ENCODE results near the gene PDLIM7. TPM values are rescaled to one million over a fixed set of nuclear protein-coding genes. Genes with fewer than 3 reads are reported as not detected.
A peak's percentile ranks its signal among the peaks of the same experiment; 100 is the strongest.

Gene PDLIM7
- 70.4 and 72.5 TPM in 2 replicates for total RNA-seq (2012; rRNA removed)
- 534 and 574 TPM in 2 replicates for polyA plus RNA-seq (2012; rRNA removed)
- 252 and 588 TPM in 2 replicates for polyA plus RNA-seq (2012; cell fraction: cytosol; rRNA removed)
- 1,535 and 3,107 TPM in 2 replicates for polyA plus RNA-seq (2012; cell fraction: nucleus; rRNA removed; ENCODE audit: low replicate concordance)
- Bru-seq, nascent RNA, result percentile 98 among the genes with signal in this experiment
- percentile 98 among the genes with signal in this experiment for BruChase-seq, experiment 1, labeled RNA remaining after a 6-hour chase
- BruChase-seq, experiment 2, labeled RNA remaining after a 2-hour chase, result percentile 96 among the genes with signal in this experiment
- long read RNA-seq, transcript PDLIM7-202 (13 exons, 1,689 nt), result major isoform, 241 of 576 reads
- long read RNA-seq, transcript PDLIM7-201 (8 exons, 977 nt), result minor isoform, 17 of 576 reads
- long read RNA-seq, transcript PDLIM7-212 (3 exons, 556 nt), result minor isoform, 9 of 576 reads
- long read RNA-seq, partial matches to known transcripts, result 233 of 576 reads
- long read RNA-seq, other reads (novel, unspliced or antisense), result 72 of 576 reads

GRCh38 chr5:177497292-177498012 is at the start of gene PDLIM7:
Gene PDLIM7 (minus strand): TSS chr5:177497604. CDS start chr5:177496512, 1,092 bp downstream.
- Histone ChIP-seq H3K56ac (ENCODE audit: extremely low read depth, insufficient read depth, low read length) (peak within 1 kb of the TSS; percentile 92), H3K36me3 (ENCODE audit: control insufficient read depth, insufficient read depth, low read length) (peaks cover 30% of the 10 kb centered on the region), H4K91ac (ENCODE audit: insufficient read depth, low read depth, low read length) (peak within 1 kb of the TSS; percentile 99), H3K14ac (replicated peaks; ENCODE audit: low read depth, low read length) (peak within 1 kb of the TSS; percentile 99), H3K27me3 (ENCODE audit: control insufficient read depth, insufficient read depth, low read length) (no peaks in the 10 kb centered on the region), H3K4me1 (ENCODE audit: control insufficient read depth, insufficient read depth, low read length) (peaks cover 40% of the 10 kb centered on the region), H3K4me2 (ENCODE audit: low read depth, low read length) (peak within 1 kb of the TSS; percentile 82), H2AK5ac (ENCODE audit: low read depth, low read length) (peak within 1 kb of the TSS; percentile 100), H4K8ac (ENCODE audit: low read depth in 2 of 2, low read length in 2 of 2) (peak within 1 kb of the TSS; percentile 96 to 97), H3K9ac (ENCODE audit: low read depth, low read length) (peak within 1 kb of the TSS; percentile 100), H2BK120ac (ENCODE audit: low read depth, low read length) (peak within 1 kb of the TSS; percentile 93), H3K79me1 (ENCODE audit: low read depth in 1 of 2, low read length in 2 of 2) (peaks cover 21 to 51% of the 10 kb centered on the region in 2 experiments), H2AFZ (replicated peaks; ENCODE audit: low read length, poor library complexity) (peak within 1 kb of the TSS; percentile 91), H2BK15ac (ENCODE audit: low read depth, low read length) (peak within 1 kb of the TSS; percentile 96; the same call in 1 of the 3 replicates), H3K23ac (ENCODE audit: low read depth, low read length) (peak within 1 kb of the TSS; percentile 98), H3K9me1 (ENCODE audit: insufficient read depth, low read length) (peaks cover 9% of the 10 kb centered on the region), H3K4ac (ENCODE audit: low read depth, low read length) (peak within 1 kb of the TSS; percentile 100), H2BK5ac (ENCODE audit: low read depth, low read length, poor library complexity, severe bottlenecking) (peak within 1 kb of the TSS; percentile 100), H3K4me3 (ENCODE audit: insufficient read depth, low read depth, low read length) (peak within 1 kb of the TSS; percentile 91), H4K20me1 (ENCODE audit: insufficient read depth, low read length) (peaks cover 46% of the 10 kb centered on the region), H3K9me3 (ENCODE audit: control insufficient read depth, insufficient read depth, low read length) (no peaks in the 10 kb centered on the region), H3K18ac (ENCODE audit: low read depth, low read length) (peak within 1 kb of the TSS; percentile 94), H3K27ac (ENCODE audit: insufficient read depth, low read length) (peak within 1 kb of the TSS; percentile 100), H2AK9ac (replicated peaks; ENCODE audit: low read depth, low read length, poor library complexity) (peak within 1 kb of the TSS; percentile 100), H4K5ac (ENCODE audit: low read depth, low read length) (peak within 1 kb of the TSS; percentile 95), H2BK20ac (ENCODE audit: low read depth, low read length) (peak within 1 kb of the TSS; percentile 41)
- WGBS, 2 experiments (ENCODE audit: extremely low coverage in 2 of 2, insufficient read length in 1 of 2), result 0% methylated on average over 43 of the region's 73 CpGs; no CpG with 5 or more reads in 1 of the 2 experiments
- DNase-seq (peak; percentile 97), ATAC-seq (ENCODE audit: low read depth) (peak; percentile 57)
- BruUV-seq (replicated peaks), result TSS peak; percentile 48
- ChIA-PET CTCF (interaction anchor here (0.7 to 1.0 kb wide), 3 partner anchors 93 to 107 kb away, joined by 3 to 4 read pairs (median 3); partner anchors contain the start of gene PFN3), POLR2A (ENCODE audit: unreplicated experiment) (interaction anchor here (0.6 to 1.3 kb wide), 7 partner anchors 19 to 528 kb away, joined by 3 to 4 read pairs (median 4); partner anchors contain the start of genes DDX41 and GRK6)
- in situ Hi-C loops (cut with MboI; ENCODE audit: low sequenced_read_pairs), result no loop called here
- dilution Hi-C loops (cut with HindIII; ENCODE audit: low sequenced_read_pairs, unreplicated experiment), result no loop called here
- intact Hi-C loops (cut with micrococcal nuclease), result loop anchor here (1.0 to 2.0 kb wide), 2 partner anchors 25 to 41 kb away; partner anchors contain the start of gene DBN1
- TF ChIP-seq FOS (IDR thresholded peaks at IDR 0.05; ENCODE audit: low read depth, low read length) (no peak), USF2 (IDR thresholded peaks at IDR 0.05; ENCODE audit: low read depth, low read length) (no peak), RAD21 (IDR thresholded peaks at IDR 0.05; ENCODE audit: low read length) (no peak), NFE2L2 (IDR thresholded peaks at IDR 0.05; ENCODE audit: low read depth, low read length) (0 out of 2 replicates have a peak, but pooled peaks have one; percentile 4), POLR2A (IDR thresholded peaks at IDR 0.05; ENCODE audit: low read depth, low read length) (peak; percentile 98), MAZ (IDR thresholded peaks at IDR 0.05; ENCODE audit: borderline replicate concordance, low read depth, low read length) (peak; percentile 78; the same call in 1 of the 2 replicates), MAFK (IDR thresholded peaks at IDR 0.05; ENCODE audit: low read depth, low read length) (no peak), CEBPB (IDR thresholded peaks at IDR 0.05; ENCODE audit: low read depth, low read length) (no peak), CHD1 (IDR thresholded peaks at IDR 0.05; ENCODE audit: low read depth, low read length) (no peak)
- TF ChIP-seq, protein P1, sequence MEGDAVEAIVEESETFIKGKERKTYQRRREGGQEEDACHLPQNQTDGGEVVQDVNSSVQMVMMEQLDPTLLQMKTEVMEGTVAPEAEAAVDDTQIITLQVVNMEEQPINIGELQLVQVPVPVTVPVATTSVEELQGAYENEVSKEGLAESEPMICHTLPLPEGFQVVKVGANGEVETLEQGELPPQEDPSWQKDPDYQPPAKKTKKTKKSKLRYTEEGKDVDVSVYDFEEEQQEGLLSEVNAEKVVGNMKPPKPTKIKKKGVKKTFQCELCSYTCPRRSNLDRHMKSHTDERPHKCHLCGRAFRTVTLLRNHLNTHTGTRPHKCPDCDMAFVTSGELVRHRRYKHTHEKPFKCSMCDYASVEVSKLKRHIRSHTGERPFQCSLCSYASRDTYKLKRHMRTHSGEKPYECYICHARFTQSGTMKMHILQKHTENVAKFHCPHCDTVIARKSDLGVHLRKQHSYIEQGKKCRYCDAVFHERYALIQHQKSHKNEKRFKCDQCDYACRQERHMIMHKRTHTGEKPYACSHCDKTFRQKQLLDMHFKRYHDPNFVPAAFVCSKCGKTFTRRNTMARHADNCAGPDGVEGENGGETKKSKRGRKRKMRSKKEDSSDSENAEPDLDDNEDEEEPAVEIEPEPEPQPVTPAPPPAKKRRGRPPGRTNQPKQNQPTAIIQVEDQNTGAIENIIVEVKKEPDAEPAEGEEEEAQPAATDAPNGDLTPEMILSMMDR (conservative IDR thresholded peaks at IDR 0.05; ENCODE audit: low read depth, low read length), result no peak
- TF ChIP-seq, protein P2, sequence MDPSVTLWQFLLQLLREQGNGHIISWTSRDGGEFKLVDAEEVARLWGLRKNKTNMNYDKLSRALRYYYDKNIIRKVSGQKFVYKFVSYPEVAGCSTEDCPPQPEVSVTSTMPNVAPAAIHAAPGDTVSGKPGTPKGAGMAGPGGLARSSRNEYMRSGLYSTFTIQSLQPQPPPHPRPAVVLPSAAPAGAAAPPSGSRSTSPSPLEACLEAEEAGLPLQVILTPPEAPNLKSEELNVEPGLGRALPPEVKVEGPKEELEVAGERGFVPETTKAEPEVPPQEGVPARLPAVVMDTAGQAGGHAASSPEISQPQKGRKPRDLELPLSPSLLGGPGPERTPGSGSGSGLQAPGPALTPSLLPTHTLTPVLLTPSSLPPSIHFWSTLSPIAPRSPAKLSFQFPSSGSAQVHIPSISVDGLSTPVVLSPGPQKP (IDR thresholded peaks at IDR 0.05; ENCODE audit: borderline replicate concordance, low read depth, low read length), result no peak

Measured in IMR-90 (cell line).